GM19238 (cell line): ENCODE results near the gene RILPL2.
"Not testable (repeated sequence)": the region's sequence is repeated elsewhere in the genome, so short reads cannot be mapped to it uniquely, and the experiment has no call there.

Experiments used
- DNase-seq: peaks from one replicate; pipeline ENCODE4 v3.0.0; 2011; ENCODE audit warnings: low spot score; ENCODE audit not compliant: insufficient read length

The RILPL2 gene, protein sequence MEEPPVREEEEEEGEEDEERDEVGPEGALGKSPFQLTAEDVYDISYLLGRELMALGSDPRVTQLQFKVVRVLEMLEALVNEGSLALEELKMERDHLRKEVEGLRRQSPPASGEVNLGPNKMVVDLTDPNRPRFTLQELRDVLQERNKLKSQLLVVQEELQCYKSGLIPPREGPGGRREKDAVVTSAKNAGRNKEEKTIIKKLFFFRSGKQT

DNA sequence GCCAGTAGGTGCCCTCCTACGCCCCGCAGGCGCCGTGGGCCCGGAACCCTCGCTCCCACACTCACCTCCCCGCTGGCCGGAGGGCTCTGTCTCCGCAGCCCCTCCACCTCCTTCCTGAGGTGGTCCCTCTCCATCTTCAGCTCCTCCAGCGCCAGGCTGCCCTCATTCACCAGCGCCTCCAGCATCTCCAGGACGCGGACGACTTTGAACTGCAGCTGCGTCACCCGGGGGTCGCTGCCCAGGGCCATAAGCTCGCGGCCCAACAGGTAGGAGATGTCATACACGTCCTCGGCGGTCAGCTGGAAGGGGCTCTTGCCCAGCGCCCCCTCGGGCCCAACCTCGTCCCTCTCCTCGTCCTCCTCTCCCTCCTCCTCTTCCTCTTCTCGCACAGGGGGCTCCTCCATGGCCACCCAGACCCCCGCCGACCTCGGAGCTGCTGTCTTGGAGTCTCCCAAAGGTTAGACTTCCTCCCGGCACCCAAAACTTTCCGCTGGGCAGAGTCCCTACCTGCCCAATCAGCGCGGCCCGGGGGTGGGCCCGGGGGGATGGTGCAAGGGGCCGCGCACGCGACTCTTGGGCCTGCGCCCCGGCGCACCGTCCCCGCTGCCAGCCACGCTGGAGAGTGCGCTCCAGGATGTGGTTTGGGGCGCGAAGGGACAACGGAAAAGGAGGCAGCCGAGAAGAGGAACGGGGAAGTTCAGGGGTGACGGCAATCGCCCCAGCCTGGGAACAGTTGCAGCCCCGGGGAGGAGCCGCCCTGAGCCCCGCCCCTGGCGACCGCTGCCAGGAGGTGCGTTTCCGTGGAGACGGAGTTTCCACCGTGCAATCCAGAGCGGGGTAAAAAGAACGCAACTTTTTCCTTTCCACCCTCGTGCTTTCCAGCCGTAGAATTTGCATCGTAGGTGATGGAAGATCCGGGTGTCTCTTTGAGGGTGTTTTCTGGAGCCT, at the start of gene RILPL2:
TSS of gene RILPL2 (minus strand) at position 668 of the 948 bp plus-strand sequence. CDS start at position 404, 264 bp downstream.
- DNase-seq: peak; percentile 84

DNA sequence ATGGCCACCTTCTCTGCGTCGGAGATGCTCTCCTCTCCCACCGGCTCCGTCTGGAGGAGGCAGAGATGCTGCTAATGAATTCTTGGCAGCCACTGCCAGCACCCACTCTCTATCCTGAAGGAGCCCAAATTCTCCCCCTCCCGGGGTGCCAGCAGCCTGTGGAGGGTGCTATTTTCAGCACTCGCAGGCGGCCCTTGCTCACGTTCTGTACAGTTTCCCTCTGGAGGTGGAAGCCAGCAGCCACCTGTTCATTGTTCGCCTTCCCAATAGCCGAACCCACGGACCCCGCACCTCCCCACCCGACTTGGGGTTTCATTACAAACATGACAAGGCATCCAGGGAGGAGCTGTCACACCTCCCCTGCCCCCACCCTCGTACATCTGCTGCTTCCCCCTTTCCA, 49.3 kb upstream of the RILPL2 start:
- DNase-seq: no peak

DNA sequence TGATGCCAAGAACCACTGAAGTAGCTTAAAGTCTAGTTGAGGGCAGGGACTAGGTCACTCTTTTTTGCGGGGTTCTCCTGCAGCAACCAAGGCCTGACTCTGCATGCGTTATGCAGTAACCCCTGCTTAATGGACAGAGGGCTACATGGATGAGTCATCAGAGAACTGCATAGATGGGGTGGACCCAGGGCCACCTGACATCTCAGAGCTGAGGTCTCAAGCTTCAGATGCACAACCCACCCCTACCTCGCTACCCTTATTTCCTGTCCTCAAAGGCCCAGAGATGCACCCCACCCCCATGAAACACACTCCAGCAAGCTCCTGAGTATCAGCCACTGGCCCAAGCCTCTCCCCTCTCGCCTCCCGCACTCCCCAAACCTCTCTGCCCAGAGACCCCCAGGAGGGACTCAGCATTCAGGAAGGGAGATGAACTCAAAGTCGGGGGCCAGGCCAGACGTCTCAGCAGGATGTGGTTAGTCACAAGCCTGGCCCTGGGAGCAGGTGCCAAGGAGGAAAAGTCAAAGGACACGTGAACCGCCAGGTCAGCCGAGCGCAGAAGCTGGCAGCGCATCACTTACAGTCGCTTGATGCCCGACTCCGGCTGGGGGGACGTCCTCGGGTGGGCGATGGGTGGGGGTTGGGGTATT, 47.2 kb upstream of the RILPL2 start:
- no peak for DNase-seq

DNA sequence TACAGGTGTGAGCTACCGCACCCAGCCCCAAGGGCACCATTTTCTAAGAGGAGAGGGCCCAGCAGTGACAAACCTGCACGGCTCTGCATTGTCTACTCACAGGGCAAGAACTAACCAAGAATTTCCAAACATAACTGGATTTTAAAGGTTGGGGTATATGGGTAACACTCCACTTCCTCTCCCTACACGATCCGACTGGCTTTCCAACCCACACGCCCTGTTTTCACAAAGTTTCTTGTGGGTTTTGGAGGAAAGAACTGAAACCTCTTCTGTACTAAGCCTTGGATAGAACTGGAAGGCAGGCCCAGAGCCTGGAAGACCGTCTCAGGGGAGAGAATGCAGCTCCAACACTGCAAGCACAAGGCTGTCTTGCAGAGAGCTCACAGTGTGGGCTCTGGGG, 46.4 kb upstream of the RILPL2 start:
- DNase-seq: no peak

DNA sequence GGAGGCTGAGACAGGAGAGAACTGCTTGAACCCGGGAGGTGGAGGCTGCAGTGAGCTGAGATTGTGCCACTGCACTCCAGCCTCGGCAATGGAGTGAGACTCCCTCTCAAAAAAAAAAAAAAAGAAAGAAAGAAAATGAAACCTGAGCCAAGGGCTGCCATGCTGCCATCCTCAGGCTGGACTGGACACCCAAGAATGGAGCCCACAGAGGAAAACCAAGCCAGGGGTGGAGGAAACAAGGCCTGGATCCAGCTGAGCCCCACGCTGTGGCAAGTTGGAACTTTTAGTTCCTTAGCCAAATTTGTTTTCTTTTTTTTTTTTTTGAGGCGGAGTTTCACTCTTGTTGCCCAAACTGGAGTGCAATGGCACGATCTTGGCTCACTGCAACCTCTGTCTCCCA, 44.8 kb upstream of the RILPL2 start:
- not testable (repeated sequence) for DNase-seq

DNA sequence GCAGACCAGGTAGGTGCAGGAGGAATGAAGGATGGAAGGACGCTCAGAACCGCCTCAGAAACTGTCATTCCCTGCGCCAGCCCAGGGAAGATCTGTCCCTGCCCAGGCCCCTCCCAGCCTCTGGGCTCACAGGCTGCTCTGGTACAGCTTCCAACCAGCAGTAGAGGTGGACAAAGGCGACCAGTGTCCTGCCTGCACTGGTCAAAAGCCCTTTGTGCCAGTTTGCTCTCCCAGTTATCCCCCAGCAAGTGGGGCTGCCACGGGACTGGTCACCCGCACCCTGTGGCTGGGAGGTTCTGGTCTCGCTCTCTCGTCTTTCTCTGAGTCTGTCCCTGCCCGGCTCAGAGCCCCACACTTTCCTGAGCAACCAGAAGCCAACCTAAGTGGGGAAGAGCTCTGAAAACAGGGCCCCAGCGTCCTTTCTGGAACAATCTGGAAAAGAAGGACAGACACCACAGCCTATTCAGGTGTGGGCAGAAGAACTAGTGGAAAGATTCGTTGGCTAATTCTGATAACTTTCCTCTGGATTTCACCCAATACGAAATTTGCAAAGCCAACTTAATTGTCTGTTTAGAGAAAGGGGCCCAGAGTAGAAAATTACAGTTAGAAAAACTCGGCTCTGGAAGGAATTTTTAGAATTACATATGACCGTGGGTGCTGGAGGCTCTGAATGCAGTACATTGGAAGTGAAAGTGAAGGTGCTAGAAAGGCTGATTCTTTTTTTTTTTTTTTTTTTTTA, 43.1 kb upstream of the RILPL2 start:
- no peak for DNase-seq

DNA sequence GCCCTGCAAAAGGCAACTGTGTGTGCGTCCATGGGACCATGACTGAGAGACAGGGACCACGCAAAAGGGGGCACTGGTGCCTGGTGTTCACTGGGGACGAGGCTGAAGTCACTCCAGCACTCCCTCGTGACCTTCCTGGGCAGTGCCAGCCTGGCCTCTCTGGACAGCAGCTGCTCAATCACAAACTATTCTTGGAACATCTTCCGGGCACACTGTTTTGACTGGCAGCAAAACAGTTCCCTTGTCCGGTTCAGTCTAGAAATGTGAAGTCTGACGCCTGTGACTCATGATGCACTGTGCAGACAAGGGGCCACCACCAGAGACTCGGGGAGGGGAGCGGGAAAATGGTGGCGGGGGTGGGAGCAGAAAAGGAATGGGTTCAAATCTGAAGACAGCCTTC, 42.3 kb upstream of the RILPL2 start:
- no peak for DNase-seq

DNA sequence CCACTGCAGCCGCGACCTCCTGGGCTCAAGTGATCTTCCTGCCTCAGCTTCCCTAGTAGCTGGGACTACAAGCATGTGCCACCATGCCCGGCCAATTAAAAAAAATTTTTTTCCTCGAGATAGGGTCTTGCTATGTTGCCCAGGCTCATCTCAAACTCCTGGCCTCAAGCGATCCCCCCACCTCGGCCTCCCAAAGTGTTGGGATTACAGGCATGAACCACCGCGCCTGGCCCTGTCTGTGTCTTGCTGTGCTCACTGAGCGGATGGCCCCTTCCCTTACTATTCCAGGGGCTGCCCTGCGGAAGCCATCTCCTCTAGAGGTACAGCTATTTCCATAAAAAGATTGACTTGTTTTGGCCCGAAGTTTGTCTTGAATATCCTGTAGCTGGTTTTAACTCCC, 41.6 kb upstream of the RILPL2 start:
- DNase-seq: no peak

DNA sequence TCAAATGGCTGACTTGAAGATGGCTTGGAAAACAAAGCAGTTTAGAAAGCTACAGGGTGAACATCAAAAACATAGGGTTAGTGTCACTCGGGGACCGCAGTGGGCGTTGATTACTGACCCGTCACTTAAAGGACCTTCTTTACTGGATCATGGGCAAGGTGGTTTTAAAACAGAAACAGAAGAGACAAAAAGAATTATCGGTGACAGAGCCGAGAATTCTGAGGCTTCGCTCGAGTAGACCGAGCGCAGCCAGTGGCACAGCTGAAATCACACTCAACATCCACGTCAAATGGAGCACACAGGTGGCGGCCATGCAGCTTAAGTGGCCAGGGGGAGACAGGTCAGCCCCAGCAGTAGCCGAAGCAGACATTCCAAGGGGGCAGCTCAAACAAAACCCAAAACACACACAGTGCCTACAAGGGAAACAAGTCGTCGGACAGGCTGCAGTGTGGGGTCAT, 38.8 kb upstream of the RILPL2 start:
- no peak for DNase-seq

DNA sequence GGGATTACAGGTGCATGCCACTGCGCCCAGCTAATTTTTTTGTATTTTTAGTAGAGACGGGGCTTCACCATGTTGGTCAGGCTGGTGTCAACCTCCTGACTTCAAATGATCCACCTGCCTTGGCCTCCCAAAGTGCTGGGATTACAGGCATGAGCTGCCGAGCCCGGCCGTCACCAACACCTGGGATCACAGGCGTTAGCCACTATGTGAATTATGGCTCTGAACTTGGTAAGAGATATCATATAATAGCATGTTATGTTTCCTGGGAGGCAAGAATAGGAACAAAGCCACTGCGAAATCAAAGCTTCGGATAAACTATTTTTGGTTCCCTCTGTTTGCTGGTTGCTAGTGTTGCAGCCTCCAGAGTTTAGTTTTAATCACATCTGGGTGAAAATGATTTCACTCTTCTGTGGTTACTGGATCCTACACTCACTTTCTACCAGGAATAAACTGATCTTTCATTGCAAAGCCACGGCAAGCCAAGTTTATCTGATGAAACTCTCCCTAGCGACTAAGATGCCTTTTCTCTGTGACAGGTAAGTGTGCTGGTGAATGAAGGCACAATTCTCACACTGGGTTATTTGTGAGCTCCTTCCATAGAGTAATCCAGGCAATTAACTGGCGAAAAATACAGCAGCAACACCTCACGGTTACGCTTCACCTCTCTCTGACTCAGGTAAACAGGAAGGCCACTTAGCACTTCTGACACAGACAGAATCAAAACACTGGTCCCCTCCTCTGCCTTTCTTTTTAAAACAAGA, 38.2 kb upstream of the RILPL2 start:
- no peak for DNase-seq

DNA sequence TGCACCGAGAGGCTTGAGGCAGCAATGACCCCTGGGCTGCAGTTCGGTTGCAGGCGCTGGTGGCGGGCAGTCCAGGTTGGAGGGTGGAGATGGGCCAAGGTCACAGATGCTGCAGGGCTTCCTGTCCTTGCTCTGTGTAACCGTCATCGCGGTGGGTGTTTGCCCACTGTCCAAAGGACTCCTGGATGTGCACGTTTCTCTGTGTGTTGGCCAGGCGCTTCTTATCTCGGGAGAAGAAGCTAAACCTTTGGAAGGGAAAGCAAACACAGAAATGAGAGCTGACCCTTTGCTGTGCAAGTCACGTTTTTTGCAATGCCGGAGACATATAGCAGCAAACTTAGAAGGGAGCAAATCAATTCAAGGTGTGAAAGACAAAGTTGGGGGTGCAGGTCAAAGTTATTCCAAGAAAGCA, 36.0 kb upstream of the RILPL2 start:
- no peak for DNase-seq

DNA sequence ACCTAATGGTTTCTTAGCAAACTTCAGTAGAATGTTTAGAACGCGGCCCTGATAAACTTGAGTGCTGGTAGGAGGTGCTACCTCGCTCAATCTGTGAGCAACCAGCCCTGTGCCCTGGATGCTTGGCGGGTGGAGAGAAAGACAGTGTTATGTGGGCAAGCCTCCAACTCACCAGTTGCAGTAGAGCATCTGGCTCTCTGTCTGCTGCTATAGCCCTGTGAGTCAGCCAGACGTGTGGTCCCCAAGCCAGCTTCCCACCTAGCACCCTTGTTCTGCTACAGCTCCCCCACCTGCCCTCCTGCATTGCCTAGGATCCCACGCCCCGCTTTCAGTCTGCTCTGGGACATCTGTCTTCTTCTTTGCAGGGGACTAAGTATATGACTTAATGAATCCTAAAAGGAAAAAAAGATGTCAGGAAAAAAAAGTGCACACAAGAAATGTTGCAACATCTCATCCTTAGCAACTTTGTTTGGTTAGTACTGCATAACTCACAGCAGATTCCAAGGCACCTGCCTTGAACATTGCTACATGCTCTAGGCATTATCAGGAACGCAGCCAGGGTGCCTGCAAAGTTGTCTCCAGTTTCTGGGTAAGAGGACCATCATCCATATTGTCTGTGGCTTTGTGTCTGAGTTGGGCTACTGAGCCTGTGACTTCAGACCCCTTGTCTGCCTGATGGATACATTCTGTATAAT, 35.0 kb upstream of the RILPL2 start:
- no peak for DNase-seq

DNA sequence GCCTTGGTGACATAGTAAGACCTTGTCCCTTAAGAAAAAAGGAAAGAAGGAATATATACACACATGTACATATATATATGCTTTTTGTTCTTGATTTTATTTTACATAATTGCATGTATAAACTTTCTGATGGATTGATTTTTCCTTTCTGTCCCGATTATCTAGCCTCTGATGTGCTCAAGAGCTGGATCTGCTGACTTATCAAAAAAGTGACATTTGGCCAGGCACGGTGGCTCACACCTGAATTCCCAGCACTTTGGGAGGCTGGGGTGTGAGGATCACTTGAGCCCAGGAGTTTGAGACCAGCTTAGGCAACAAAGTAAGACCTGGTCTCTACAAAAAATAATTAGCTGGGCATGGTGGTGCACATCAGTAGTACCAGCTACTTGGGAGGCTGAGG, 33.5 kb upstream of the RILPL2 start:
- no peak for DNase-seq

DNA sequence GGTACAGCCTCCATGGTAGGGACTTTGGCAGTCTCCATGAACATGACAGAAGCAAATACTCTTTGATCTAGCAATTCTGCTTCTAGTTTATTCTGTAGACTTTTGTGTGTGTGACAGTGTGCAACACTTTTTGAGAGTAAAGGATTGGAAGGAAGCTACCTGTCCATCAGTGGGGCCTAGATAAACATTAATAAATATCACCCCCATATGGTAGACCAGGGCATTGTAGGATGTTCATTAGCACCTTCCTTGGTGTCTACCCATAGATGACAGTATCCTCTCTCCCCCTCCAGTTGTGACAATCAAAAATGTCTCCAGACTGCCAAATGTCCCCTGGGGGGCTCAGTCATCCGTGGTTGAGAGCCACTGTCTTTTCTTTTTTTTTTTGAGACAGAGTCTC, 32.3 kb upstream of the RILPL2 start:
- DNase-seq: peak; percentile 54

DNA sequence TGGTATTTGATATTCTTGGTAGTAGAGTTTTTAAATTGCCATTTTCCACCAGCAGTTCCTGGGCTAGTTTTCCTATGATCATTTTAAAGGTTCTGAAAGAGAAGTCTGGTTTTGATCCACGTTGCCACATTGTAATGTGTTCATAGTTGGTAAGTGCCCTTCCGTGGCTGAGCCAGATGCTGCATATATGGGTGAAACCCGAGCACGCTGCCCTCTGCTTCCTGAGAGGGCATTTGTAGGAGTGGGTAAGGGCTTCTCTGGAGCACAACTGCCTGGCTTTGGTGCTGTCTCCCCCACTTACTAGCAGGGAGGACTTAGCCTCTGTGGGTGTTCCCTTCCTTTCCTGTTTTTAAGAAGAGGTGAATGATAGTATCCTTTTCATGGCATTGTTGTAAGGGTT, 28.6 kb upstream of the RILPL2 start:
- no peak for DNase-seq

DNA sequence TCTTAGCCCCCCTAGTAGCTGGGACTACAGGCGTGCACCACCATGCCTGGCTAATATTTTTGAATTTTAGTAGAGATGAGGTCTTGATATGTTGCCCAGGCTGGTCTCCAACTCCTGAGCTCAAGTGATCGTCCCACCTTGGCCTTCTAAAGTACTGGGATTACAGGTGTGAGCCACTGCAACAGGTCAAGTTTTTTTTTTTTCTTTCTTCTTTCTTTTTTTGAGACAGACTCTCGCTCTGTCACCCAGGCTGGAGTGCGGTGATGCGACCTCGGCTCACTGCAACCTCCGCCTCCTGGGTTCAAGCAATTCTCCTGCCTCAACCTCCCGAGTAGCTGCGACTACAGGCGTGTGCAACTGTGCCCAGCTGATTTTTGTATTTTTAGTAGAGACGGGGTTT, 26.7 kb upstream of the RILPL2 start:
- not testable (repeated sequence) for DNase-seq

DNA sequence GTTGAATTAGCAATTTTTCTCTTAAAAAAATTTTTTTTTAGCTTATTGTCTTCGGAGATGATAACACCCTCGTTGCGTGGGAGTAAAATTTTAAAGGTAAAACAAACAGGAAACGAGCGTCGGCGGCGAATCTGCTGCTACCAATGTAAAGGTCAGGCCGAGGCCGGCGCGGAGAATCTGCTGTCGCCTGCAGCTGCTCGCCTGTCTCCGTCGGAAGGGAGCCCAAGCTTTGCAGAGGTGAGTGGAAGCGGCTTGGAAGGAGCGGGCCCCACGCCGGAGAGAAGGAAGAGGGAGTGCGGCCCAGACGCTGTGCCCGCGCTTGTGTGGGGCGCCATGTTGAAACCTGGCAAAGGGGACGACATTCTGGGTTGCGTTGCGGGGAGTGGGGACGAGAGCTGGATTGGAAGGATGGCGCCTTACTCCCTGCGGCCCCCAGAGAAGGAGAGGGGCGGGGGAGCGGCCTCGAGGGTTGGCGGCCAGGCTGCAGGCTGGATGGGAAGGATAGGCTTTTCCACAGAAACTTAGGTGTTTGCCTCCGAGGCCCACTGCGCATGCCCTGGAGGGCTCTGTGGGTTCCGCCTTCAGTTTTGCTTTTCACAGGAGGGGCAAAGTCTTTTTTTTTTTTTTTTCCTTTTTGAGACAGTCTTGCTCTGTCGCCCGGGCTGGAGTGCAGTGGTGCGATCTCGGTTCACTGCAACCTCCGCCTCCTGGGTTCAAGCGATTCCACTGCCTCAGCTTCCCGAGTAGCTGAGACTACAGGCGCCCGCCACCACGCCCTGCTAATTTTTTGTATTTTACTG, 21.7 kb upstream of the RILPL2 start, which contains the start of gene SNRNP35:
TSS of gene SNRNP35 (plus strand) at position 160 of the 800 bp plus-strand sequence. CDS start 7,402 bp downstream, outside the sequence.
- peak; percentile 57 for DNase-seq

DNA sequence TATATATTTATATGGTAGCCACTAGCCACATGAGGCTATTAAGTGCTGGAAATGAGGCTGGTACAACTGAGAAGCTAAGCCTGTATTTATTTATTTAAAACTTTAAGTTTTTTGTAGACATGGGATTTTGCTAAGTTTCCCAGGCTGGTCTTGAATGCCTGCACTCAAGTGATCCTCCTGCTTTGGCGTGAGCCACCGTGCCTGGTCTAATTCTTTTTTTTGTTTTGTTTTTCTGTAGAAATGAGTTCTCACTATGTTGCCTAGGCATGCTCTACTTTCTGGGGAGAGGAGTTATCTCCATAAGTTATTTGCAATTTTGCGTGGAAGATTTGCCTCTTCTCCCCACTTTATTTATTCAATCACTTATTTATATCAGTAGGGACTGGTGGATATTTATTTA, 16.7 kb upstream of the RILPL2 start:
- DNase-seq: no peak

DNA sequence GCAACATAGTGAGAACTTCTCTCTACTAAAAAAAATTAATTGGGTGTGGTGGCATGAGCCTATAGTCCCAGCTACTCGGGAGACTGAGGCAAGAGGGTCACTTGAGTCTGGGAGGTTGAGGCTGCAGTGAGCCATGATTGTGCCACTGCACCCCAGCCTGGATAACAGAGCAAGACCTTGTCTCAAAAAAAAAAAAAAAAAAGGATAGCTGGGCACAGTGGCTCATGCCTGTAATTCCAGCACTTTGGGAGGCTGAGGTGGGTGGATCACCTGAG, 15.7 kb upstream of the RILPL2 start:
- not testable (repeated sequence) for DNase-seq
